Right atrium auricular region (tissue), 2 donors: ENCODE results near the gene C17orf67. TPM values are rescaled to one million over a fixed set of nuclear protein-coding genes. Genes with fewer than 3 reads are reported as not detected.

Experiments used
- DNase-seq: peaks from one replicate; pipeline ENCODE4 v3.0.0-alpha.2; 2019; ENCODE audit warnings: low spot score
- H3K27ac ChIP-seq, 2 donors: fragments of 200-600 bp; sonication (generic); 1 replicate in 1 of 2; 2 replicates in 1 of 2; pipeline ENCODE4 v1.5.1; 2016 to 2019
- H3K27me3 ChIP-seq, 2 donors: fragments of 200-600 bp; sonication (generic); one replicate each; pipeline versions ENCODE4 v1.5.1 to v1.6.0; 2017 to 2019
- H3K36me3 ChIP-seq: fragments of 200-600 bp; sonication (generic); one replicate; pipeline ENCODE4 v1.5.1; 2016
- H3K4me1 ChIP-seq, 2 donors: fragments of 200-600 bp; sonication (generic); one replicate each; pipeline versions ENCODE4 v1.5.1 to v1.6.0; 2017 to 2019
- H3K4me3 ChIP-seq, 2 donors: fragments of 200-600 bp; sonication (generic); 1 replicate in 1 of 2; 2 replicates in 1 of 2; pipeline ENCODE4 v1.5.1; 2017 to 2019; ENCODE audit warnings: mild to moderate bottlenecking in 1 of 2, moderate library complexity in 1 of 2
- H3K9me3 ChIP-seq, 2 donors: fragments of 200-600 bp; sonication (generic); one replicate each; pipeline ENCODE4 v1.5.1; 2019
- total RNA-seq, 2 donors: library from RNA; depleted of rRNA; stranded (reverse); fragments of >200 nt; gene quantifications; one replicate each; pipeline ENCODE4 v1.1.0, GENCODE V29; 2016
- TF ChIP-seq, protein P1 (sequence below), 2 donors: fragments of 200-600 bp; sonication (generic); IDR thresholded peaks; one replicate each; pipeline ENCODE4 v1.5.1; 2019; ENCODE audit warnings: antibody characterized with exemption in 2 of 2

The C17orf67 gene
- total RNA-seq, 2 donors from 2014 or later: 0.51 TPM; not detected in 1

DNA sequence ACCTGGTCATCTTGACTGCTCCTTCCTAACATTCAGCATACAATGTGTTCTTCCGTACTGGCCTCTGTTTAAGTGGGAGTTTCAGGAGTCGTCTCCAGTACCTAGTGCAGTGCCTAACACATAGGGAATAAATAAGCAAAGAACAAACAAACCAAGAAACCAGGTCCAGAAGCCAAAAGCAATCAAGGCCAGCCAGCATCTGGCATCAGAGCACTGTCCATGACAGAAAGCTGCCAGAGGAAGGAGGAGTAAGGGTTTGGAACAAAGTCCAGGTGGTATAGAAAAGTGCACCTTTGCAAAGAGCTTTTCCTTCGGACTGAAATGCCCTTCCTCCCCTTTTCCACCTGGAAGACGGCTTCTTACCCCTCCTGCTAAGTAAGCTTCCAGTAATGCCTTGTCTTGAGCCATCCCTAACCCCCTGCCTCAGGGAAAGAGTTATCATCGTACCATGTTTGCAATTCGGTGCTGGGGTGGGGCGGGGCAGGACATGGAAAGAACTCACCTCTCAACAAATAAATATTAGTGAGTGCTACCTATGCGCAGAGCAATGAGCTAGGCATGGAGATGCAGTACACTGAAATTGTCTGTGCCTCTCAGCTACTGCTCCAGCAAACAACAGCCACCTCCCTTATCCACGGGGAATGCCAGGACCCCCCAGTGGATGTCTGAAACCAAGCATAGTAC, 47.6 kb downstream of the C17orf67 start:
- Histone ChIP-seq H3K36me3 (no peaks in the 10 kb centered on the region), H3K4me1 (no peaks in the 10 kb centered on the region), H3K27ac (no peak overlapping the region), H3K27me3 (no peaks in the 10 kb centered on the region), H3K9me3 (no peaks in the 10 kb centered on the region), H3K4me3 (no peak overlapping the region)
- TF ChIP-seq, protein P1, sequence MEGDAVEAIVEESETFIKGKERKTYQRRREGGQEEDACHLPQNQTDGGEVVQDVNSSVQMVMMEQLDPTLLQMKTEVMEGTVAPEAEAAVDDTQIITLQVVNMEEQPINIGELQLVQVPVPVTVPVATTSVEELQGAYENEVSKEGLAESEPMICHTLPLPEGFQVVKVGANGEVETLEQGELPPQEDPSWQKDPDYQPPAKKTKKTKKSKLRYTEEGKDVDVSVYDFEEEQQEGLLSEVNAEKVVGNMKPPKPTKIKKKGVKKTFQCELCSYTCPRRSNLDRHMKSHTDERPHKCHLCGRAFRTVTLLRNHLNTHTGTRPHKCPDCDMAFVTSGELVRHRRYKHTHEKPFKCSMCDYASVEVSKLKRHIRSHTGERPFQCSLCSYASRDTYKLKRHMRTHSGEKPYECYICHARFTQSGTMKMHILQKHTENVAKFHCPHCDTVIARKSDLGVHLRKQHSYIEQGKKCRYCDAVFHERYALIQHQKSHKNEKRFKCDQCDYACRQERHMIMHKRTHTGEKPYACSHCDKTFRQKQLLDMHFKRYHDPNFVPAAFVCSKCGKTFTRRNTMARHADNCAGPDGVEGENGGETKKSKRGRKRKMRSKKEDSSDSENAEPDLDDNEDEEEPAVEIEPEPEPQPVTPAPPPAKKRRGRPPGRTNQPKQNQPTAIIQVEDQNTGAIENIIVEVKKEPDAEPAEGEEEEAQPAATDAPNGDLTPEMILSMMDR (IDR thresholded peaks at IDR 0.05): no peak
- no peak for DNase-seq

DNA sequence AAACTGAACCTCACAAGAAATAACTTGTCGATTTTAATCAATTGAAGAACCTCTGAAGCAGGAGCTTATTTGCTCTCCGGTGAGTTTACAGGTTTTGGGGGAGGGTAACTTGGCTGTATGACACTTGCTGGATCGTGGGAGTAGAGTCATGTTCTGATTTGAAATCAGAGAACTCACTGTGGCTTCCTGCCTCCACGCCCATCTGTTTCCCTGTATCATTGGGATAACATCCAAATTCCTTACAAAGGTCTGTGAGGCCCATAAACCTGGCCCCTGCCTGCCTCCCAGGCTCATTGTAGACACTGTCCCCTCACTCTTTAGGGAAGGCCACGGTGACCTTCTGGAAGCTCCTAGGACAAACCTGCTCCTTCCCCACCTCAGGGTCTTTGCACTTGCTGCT, 48.3 kb downstream of the C17orf67 start:
- TF ChIP-seq, protein P1 (IDR thresholded peaks at IDR 0.05): no peak
- H3K27me3 ChIP-seq: no peaks in the 10 kb centered on the region
- H3K9me3 ChIP-seq: no peaks in the 10 kb centered on the region
- H3K36me3 ChIP-seq: no peaks in the 10 kb centered on the region
- no peak overlapping the region for H3K4me3 ChIP-seq
- DNase-seq: no peak
- no peak overlapping the region for H3K27ac ChIP-seq
- peaks cover 0 to 3% of the 10 kb centered on the region in 2 donors for H3K4me1 ChIP-seq

DNA sequence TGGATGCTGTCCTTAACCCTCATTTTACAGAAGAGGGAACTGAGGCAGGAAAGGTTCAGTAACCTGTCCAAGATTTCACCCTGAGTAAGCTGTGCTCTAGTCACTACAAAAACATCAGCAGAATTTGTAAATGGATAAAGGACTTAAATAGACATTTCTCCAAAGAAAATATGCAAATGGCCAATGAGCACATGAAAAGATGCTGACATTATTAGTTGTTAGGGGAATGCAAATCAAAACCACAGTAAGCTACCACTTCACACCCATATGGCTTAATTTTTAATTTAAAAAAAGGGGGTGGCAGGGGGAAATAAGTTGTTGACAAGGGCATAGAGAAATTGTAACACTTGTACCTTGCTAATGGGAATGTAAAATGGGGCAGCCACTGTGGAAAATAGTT, 51.4 kb downstream of the C17orf67 start:
- Histone ChIP-seq H3K4me3 (no peak overlapping the region), H3K36me3 (no peaks in the 10 kb centered on the region), H3K9me3 (no peaks in the 10 kb centered on the region), H3K27me3 (no peaks in the 10 kb centered on the region), H3K27ac (no peak overlapping the region), H3K4me1 (peaks cover 0 to 11% of the 10 kb centered on the region in 2 donors)
- TF ChIP-seq, protein P1 (IDR thresholded peaks at IDR 0.05): no peak
- DNase-seq: no peak

DNA sequence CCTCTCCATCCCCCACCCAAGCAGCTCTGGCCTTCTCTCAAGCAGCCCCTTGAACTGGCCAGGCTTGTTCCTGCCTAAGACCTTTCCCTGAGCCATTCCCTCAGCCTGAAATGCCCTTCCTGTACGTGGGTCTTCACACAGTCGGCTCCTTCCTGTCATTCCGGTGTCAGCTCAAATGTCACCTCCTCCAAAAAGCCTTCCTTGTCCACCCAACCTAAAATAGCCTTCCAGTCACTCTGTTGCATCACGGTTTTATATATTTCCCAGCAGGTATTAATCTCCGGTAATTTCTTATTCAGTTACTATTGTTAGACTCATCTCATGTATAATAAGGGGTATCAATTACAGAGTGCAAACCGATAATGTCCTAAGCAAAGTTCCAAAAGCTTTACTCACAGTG, 51.8 kb downstream of the C17orf67 start:
- Histone ChIP-seq H3K4me1 (peaks cover 0 to 11% of the 10 kb centered on the region in 2 donors), H3K27me3 (no peaks in the 10 kb centered on the region), H3K9me3 (no peaks in the 10 kb centered on the region), H3K4me3 (no peak overlapping the region), H3K27ac (no peak overlapping the region), H3K36me3 (no peaks in the 10 kb centered on the region)
- DNase-seq: no peak
- TF ChIP-seq, protein P1 (IDR thresholded peaks at IDR 0.05): no peak

DNA sequence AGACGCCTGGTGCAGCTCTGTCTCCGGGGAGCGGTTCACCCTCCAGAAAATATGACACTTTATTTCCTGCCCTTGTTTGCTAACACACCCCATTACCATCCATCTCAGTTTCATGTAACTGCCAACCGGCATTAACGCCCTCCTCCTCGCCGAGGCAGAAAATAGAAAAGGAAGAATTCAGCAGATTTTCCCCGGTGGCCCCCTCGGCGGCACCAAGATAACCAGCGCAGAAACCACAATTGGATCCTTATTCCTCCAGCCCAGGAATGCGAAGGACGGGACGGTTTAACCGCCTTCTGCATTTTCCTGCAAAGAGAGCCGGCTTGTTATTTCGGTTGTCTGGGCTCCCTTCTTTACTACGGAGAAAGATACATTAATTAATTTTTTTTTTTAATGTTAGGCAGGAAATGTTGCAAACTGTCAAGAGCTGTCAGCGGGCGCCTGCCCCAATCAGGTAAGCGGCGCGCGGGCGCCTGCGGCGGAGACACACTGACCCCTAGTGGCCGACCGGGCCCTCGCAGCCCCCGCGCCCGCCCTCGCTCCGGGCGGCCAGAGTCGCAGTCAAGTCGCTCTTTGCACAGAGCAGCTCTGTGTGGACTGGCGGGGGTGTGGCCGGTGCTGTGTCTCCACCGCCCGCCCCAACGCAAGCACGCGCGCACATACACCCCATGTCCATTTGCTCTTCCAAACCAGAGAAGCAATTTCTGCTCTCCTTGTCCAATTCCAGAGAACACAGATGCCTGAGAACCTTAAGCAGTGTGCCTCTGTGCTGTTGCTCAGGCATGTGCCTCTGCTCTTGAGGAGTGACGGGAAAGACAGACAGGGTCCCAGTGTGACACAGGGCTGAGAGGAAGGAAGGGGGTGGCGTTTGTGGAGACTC, 53.6 kb downstream of the C17orf67 start:
- TF ChIP-seq, protein P1 (IDR thresholded peaks at IDR 0.05): peak; percentile 97 to 100
- Histone ChIP-seq H3K27me3 (no peaks in the 10 kb centered on the region), H3K4me1 (peaks cover 0 to 11% of the 10 kb centered on the region in 2 donors), H3K4me3 (peak overlapping the region; percentile 10 to 38), H3K9me3 (no peaks in the 10 kb centered on the region), H3K36me3 (no peaks in the 10 kb centered on the region), H3K27ac (no peak overlapping the region)
- peak; percentile 82 for DNase-seq
